LNCAP (cell line): ENCODE data around the gene SGTA.

ENCODE experiments used
- CTCF ChIP-seq: fragments of 450-650 bp; IDR thresholded peaks from 2 replicates; pipeline ENCODE4 v1.5.1; 2017; ENCODE audit warnings: mild to moderate bottlenecking

The SGTA gene

GRCh38 chr19:2785244-2785997, 2.3 kb upstream of the SGTA start, which contains the start of gene THOP1:
Gene THOP1, plus strand, starts transcription at chr19:2785503. Its CDS starts 160 bp downstream, at chr19:2785663.
- no peak for TF ChIP-seq CTCF

GRCh38 chr19:2783781-2784145, 690 bp upstream of the SGTA start:
- TF ChIP-seq CTCF: no peak

GRCh38 chr19:2782329-2782935, 641 bp downstream of the SGTA start:
- TF ChIP-seq CTCF: no peak

GRCh38 chr19:2780284-2780683, 2.8 kb downstream of the SGTA start:
- TF ChIP-seq CTCF: no peak

GRCh38 chr19:2779121-2779740, 3.8 kb downstream of the SGTA start:
- TF ChIP-seq CTCF: no peak

- TF ChIP-seq CTCF: no peak
Observed at GRCh38 chr19:2777952-2778683, 5.0 kb downstream of the SGTA start.
